ENCODE measurements around the gene NEU3.

Gene NEU3

GRCh38 chr11:75028724-75029123, 40.0 kb downstream of the NEU3 start:
- TF ChIP-seq CTCF (conservative IDR thresholded peaks at IDR 0.05; ENCODE audit: low read depth, low read length), result no peak
- no peak overlapping the region for H3K4me3 ChIP-seq (ENCODE audit: low read depth, low read length)
- no peak for DNase-seq (ENCODE audit: low read depth)

- TF ChIP-seq CTCF (conservative IDR thresholded peaks at IDR 0.05; ENCODE audit: low read depth, low read length), result no peak
- H3K4me3 ChIP-seq (ENCODE audit: low read depth, low read length), result no peak overlapping the region
- DNase-seq (ENCODE audit: low read depth), result no peak
These were observed 41.3 kb downstream of the NEU3 start for GRCh38 chr11:75029836-75030631.

DNA sequence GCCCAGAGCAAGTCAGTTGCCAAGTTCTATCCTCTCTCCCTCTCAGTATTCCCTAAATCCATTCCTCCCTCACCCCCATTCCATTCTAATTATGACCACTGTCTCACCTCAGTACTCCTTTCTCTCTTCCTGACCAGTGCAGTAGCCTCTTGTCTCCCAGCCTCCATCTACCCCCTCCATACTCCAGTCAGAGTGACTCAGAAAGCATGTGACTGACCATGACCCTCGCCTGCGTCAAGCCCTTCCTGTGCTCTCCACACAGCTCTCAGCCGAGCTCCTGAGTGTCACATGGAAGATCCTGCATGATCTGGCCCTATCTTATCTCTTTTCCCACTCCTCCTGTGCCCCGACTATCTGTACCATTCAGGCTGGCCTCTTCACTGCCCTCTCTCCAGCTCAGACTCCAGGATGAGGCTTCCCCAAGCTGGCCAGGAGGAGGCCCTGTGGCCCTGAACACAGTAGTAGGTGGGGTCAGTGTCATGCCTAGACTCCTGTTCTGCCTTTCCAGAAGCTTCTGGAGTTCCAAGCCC, 42.6 kb downstream of the NEU3 start:
- peak; percentile 13 for TF ChIP-seq CTCF (conservative IDR thresholded peaks at IDR 0.05; ENCODE audit: low read depth, low read length)
- peak; percentile 93 for DNase-seq (ENCODE audit: low read depth)

GRCh38 chr11:75031771-75032549, 43.2 kb downstream of the NEU3 start:
- no peak overlapping the region for H3K4me3 ChIP-seq (ENCODE audit: low read depth, low read length)
- peak; percentile 80 for DNase-seq (ENCODE audit: low read depth)
- peak; percentile 85 for TF ChIP-seq CTCF (conservative IDR thresholded peaks at IDR 0.05; ENCODE audit: low read depth, low read length)

More for the DNA sequence above, 42.6 kb downstream of the NEU3 start:
- H3K4me3 ChIP-seq (ENCODE audit: low read depth, low read length), result no peak overlapping the region

- no peak for DNase-seq (ENCODE audit: low read depth)
- no peak overlapping the region for H3K4me3 ChIP-seq (ENCODE audit: low read depth, low read length)
- TF ChIP-seq CTCF (conservative IDR thresholded peaks at IDR 0.05; ENCODE audit: low read depth, low read length), result no peak
These were observed 43.8 kb downstream of the NEU3 start for GRCh38 chr11:75032550-75032935.

- no peak for TF ChIP-seq CTCF (conservative IDR thresholded peaks at IDR 0.05; ENCODE audit: low read depth, low read length)
- no peak for DNase-seq (ENCODE audit: low read depth)
- no peak overlapping the region for H3K4me3 ChIP-seq (ENCODE audit: low read depth, low read length)
These were observed 45.2 kb downstream of the NEU3 start for GRCh38 chr11:75033916-75034315.

All from choroid plexus epithelial cell (primary cell).